Hepatocyte (in vitro differentiated cells): ENCODE results near the gene WDR89. TPM values are rescaled to one million over a fixed set of nuclear protein-coding genes. Genes with fewer than 3 reads are reported as not detected.
A peak's percentile ranks its signal among the peaks of the same experiment; 100 is the strongest.

Experiments used
- DNase-seq: peaks from one replicate; pipeline ENCODE4 v3.0.0-alpha.2; 2016; ENCODE audit warnings: low spot score
- H2AFZ ChIP-seq: fragments of 200-600 bp; sonication (generic); 2 replicates; pipeline ENCODE4 v1.6.0; 2016; ENCODE audit warnings: antibody characterized with exemption, mild to moderate bottlenecking
- H3K27ac ChIP-seq: fragments of 200-600 bp; sonication (generic); 2 replicates; pipeline ENCODE4 v1.5.1; 2016; ENCODE audit warnings: mild to moderate bottlenecking
- H3K27me3 ChIP-seq: fragments of 200-600 bp; sonication (generic); 2 replicates; pipeline ENCODE4 v1.6.1; 2016
- H3K36me3 ChIP-seq: fragments of 200-600 bp; sonication (generic); replicated peaks from 2 replicates; pipeline ENCODE4 v1.5.1; 2016; ENCODE audit warnings: low read depth; ENCODE audit not compliant: insufficient read depth
- H3K4me1 ChIP-seq: fragments of 200-600 bp; sonication (generic); 2 replicates; pipeline ENCODE4 v1.5.1; 2016; ENCODE audit warnings: mild to moderate bottlenecking, moderate library complexity; ENCODE audit not compliant: insufficient read depth
- H3K4me2 ChIP-seq: fragments of 200-600 bp; sonication (generic); 2 replicates; pipeline ENCODE4 v1.6.0; 2016
- H3K4me3 ChIP-seq: fragments of 200-600 bp; sonication (generic); 2 replicates; pipeline ENCODE4 v1.5.1; 2016; ENCODE audit warnings: mild to moderate bottlenecking
- H3K79me2 ChIP-seq: fragments of 200-600 bp; sonication (generic); 2 replicates; pipeline ENCODE4 v1.6.0; 2017; ENCODE audit warnings: mild to moderate bottlenecking
- H3K9me2 ChIP-seq: fragments of 200-600 bp; sonication (generic); replicated peaks from 2 replicates; pipeline ENCODE4 v1.6.0; 2017; ENCODE audit warnings: mild to moderate bottlenecking; ENCODE audit not compliant: insufficient read depth
- H3K9me3 ChIP-seq: fragments of 200-600 bp; sonication (generic); 2 replicates; pipeline ENCODE4 v1.5.1; 2016; ENCODE audit warnings: low read depth, mild to moderate bottlenecking
- H4K20me1 ChIP-seq: fragments of 200-600 bp; sonication (generic); 2 replicates; pipeline ENCODE4 v1.6.0; 2016; ENCODE audit warnings: mild to moderate bottlenecking; ENCODE audit not compliant: insufficient read depth, poor library complexity, severe bottlenecking
- EZH2 ChIP-seq: fragments of 200-600 bp; sonication (generic); IDR thresholded peaks from 2 replicates; pipeline ENCODE4 v1.6.1; 2016; ENCODE audit warnings: antibody characterized with exemption, mild to moderate bottlenecking, borderline replicate concordance
- EZH2phosphoT487 ChIP-seq: fragments of 200-600 bp; sonication (generic); IDR thresholded peaks from one replicate; pipeline ENCODE4 v1.6.1; 2018; ENCODE audit warnings: antibody characterized with exemption, mild to moderate bottlenecking, low read depth, moderate library complexity; ENCODE audit not compliant: unreplicated experiment, severe bottlenecking
- WGBS: methylation state at CpG from one replicate; pipeline ENCODE4 v1.1.6; 2016; ENCODE audit warnings: low lambda C conversion rate; ENCODE audit errors: missing lambda C conversion rate; 5-methylcytosine and 5-hydroxymethylcytosine counted together
- polyA plus RNA-seq: library from polyadenylated mRNA; unstranded; fragments of >200 nt; fragmentation: Nextera tagmentation; extraction: Ambion mirVana; gene quantifications from 2 replicates; pipeline ENCODE4 v1.2.1, GENCODE V29; 2016
- total RNA-seq: library from RNA; depleted of rRNA; stranded (reverse); fragments of >200 nt; gene quantifications from 2 replicates; pipeline ENCODE4 v1.2.3, GENCODE V29; 2014
- TF ChIP-seq, protein P1 (sequence below): fragments of 200-600 bp; sonication (generic); IDR thresholded peaks from 2 replicates; pipeline ENCODE4 v1.5.1; 2016; ENCODE audit warnings: antibody characterized with exemption, mild to moderate bottlenecking; ENCODE audit not compliant: poor library complexity

WDR89 gene
- total and polyA plus RNA-seq, 2 experiments from 2014 or later, result 3.9 to 14.6 TPM

DNA sequence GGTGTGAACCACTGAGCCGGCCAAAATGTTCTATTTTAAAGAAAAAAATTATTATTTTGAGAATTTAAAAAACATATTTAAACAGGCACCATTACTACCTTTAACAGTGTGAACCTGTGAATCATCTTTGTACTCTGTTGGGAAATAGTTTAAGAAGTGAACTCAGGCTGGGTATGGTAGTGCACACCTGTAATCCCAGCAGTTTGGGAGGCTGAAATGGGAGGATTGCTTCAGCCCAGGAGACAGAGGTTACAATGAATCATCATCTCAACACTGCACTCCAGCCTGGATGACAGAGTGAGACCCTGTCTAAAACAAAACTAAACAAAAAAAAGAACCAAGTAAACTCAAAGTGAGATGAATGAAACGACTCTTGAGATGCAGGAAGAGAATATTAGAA, 3.1 kb upstream of the WDR89 start:
- Histone ChIP-seq H3K4me2 (no peak overlapping the region), H2AFZ (no peak overlapping the region), H3K9me3 (no peaks in the 10 kb centered on the region), H3K36me3 (no peaks in the 10 kb centered on the region), H3K27me3 (no peaks in the 10 kb centered on the region), H4K20me1 (no peaks in the 10 kb centered on the region), H3K9me2 (no peaks in the 10 kb centered on the region), H3K27ac (no peak overlapping the region), H3K4me1 (no peaks in the 10 kb centered on the region), H3K4me3 (no peak overlapping the region), H3K79me2 (peaks cover 15% of the 10 kb centered on the region)
- WGBS, result 93% methylated on average over 2 of the region's 2 CpGs
- TF ChIP-seq, protein P1, sequence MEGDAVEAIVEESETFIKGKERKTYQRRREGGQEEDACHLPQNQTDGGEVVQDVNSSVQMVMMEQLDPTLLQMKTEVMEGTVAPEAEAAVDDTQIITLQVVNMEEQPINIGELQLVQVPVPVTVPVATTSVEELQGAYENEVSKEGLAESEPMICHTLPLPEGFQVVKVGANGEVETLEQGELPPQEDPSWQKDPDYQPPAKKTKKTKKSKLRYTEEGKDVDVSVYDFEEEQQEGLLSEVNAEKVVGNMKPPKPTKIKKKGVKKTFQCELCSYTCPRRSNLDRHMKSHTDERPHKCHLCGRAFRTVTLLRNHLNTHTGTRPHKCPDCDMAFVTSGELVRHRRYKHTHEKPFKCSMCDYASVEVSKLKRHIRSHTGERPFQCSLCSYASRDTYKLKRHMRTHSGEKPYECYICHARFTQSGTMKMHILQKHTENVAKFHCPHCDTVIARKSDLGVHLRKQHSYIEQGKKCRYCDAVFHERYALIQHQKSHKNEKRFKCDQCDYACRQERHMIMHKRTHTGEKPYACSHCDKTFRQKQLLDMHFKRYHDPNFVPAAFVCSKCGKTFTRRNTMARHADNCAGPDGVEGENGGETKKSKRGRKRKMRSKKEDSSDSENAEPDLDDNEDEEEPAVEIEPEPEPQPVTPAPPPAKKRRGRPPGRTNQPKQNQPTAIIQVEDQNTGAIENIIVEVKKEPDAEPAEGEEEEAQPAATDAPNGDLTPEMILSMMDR, result no peak
- TF ChIP-seq EZH2phosphoT487, result no peak
- no peak for TF ChIP-seq EZH2
- no peak for DNase-seq

- peaks cover 35% of the 10 kb centered on the region for H3K79me2 ChIP-seq
- WGBS, result 72% methylated on average over 8 of the region's 8 CpGs
- H3K9me3 ChIP-seq, result no peaks in the 10 kb centered on the region
- H3K4me2 ChIP-seq, result peak overlapping the region; percentile 67
- H3K9me2 ChIP-seq, result no peaks in the 10 kb centered on the region
- peak overlapping the region; percentile 5 for H2AFZ ChIP-seq
- DNase-seq, result no peak
- H4K20me1 ChIP-seq, result no peaks in the 10 kb centered on the region
- H3K27ac ChIP-seq, result peak overlapping the region; percentile 89
- no peaks in the 10 kb centered on the region for H3K36me3 ChIP-seq
- no peaks in the 10 kb centered on the region for H3K27me3 ChIP-seq
- no peak for TF ChIP-seq EZH2
- TF ChIP-seq, protein P1, result no peak
- TF ChIP-seq EZH2phosphoT487, result no peak
- H3K4me1 ChIP-seq, result no peaks in the 10 kb centered on the region
- peak overlapping the region; percentile 19 for H3K4me3 ChIP-seq
Observed at GRCh38 chr14:63642656-63643382, 1.1 kb upstream of the WDR89 start.

DNA sequence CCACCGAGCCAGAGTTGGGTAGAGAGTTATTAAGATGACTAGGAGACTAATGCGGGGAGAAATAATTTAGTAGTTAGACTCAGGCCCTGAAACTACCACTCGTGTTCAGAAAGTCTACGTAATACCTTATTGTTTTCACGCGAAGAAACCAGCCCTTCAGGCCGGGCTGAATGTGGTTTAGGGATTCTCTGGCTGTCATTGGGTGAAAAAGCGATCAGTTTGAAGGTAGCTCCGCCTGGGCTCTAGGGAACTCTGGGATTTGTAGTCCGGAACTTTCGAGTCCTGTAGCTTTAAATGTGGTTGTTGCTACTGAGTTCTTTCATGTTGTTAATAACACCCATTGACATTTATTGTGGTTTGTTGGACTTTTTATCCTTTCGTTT, 549 bp upstream of the WDR89 start:
- 2% methylated on average over 12 of the region's 12 CpGs for WGBS
- TF ChIP-seq EZH2 (no peak), EZH2phosphoT487 (no peak)
- TF ChIP-seq, protein P1, result no peak

More for the DNA sequence above, 549 bp upstream of the WDR89 start:
- Histone ChIP-seq H2AFZ (peak overlapping the region; percentile 30), H3K27ac (peak overlapping the region; percentile 89), H3K4me3 (peak overlapping the region; percentile 19), H3K79me2 (peaks cover 41% of the 10 kb centered on the region), H3K9me2 (no peaks in the 10 kb centered on the region), H4K20me1 (no peaks in the 10 kb centered on the region), H3K4me2 (peak overlapping the region; percentile 67), H3K4me1 (no peaks in the 10 kb centered on the region), H3K36me3 (no peaks in the 10 kb centered on the region), H3K9me3 (no peaks in the 10 kb centered on the region), H3K27me3 (no peaks in the 10 kb centered on the region)
- DNase-seq, result peak; percentile 93
